ENCODE results near the gene MRPL36.

GRCh38 chr5:1840741-1841521 is 41.3 kb upstream of the MRPL36 start:
- TF ChIP-seq POLR2A (IDR thresholded peaks at IDR 0.05; ENCODE audit: low read length) (no peak), GATA1 (IDR thresholded peaks at IDR 0.05; ENCODE audit: low read depth, low read length) (no peak)

Data from erythroblast (primary cell).